A549 (cell line): ENCODE data around the gene RNPS1. TPM values are rescaled to one million over a fixed set of nuclear protein-coding genes. Genes with fewer than 3 reads are reported as not detected.

Experiments used
- ATAC-seq, 2 experiments: fragments of 200-7000 bp in 1 of 2; fragments of >200 bp in 1 of 2; cut with Nextera tagmentation in 1 of 2; cut with Tn5 transposase in 1 of 2; 3 replicates each; pipeline versions ENCODE4 v1.8.0 to v1.9.1; 2018 to 2020; ENCODE audit warnings: mild to moderate bottlenecking in 1 of 2, moderate library complexity in 1 of 2
- CTCF ChIA-PET: fragments of 300-600 bp; sonication (Branson Sonifier 250); formaldehyde crosslinking; extraction: SDS; loops from one replicate; lab custom pipeline; 2021; ENCODE audit warnings: antibody characterized with exemption, inconsistent platforms; lab: Yijun Ruan, JAX
- POLR2A ChIA-PET: fragments of 350-600 bp; formaldehyde crosslinking; extraction: SDS; loops from one replicate; lab custom pipeline; 2021; ENCODE audit warnings: antibody characterized with exemption, inconsistent platforms; lab: Yijun Ruan, JAX
- DNase-seq, 2 experiments: peaks; one replicate each; pipeline versions ENCODE4 v3.0.0 to v3.0.0-alpha.2; 2011 to 2016; ENCODE audit warnings: low read depth in 1 of 2, low spot score in 1 of 2
- FAIRE-seq: peaks from 2 replicates; lab custom pipeline; 2011; peaks lifted over from hg19 to GRCh38; lab: Jason Lieb, UNC
- H3K27ac ChIP-seq, 2 experiments: fragments of >200 bp; sonication (Bioruptor Twin); formaldehyde crosslinking; 3 replicates each; pipeline ENCODE4 v1.5.1; 2016 to 2017
- H3K4me1 ChIP-seq: fragments of >200 bp; sonication (Bioruptor Twin); formaldehyde crosslinking; 3 replicates; pipeline ENCODE4 v1.6.1; 2016
- H3K4me2 ChIP-seq: fragments of >200 bp; sonication (Bioruptor Twin); formaldehyde crosslinking; 3 replicates; pipeline ENCODE4 v1.6.1; 2016
- H3K4me3 ChIP-seq: fragments of >200 bp; sonication (Bioruptor Twin); formaldehyde crosslinking; 3 replicates; pipeline ENCODE4 v1.5.1; 2016
- H3K9me3 ChIP-seq: fragments of >200 bp; sonication (Bioruptor Twin); formaldehyde crosslinking; 3 replicates; pipeline ENCODE4 v1.6.1; 2016
- CBX2 ChIP-seq: fragments of 200-600 bp; sonication (generic); IDR thresholded peaks from 2 replicates; pipeline ENCODE4 v1.6.1; 2016; ENCODE audit warnings: low read depth, mild to moderate bottlenecking, borderline replicate concordance
- CEBPB ChIP-seq, 2 experiments: fragments of >200 bp in 1 of 2; sonication (Bioruptor Twin) in 1 of 2; formaldehyde crosslinking in 1 of 2; IDR thresholded peaks; 2 replicates each; pipeline ENCODE4 v1.6.1; 2012 to 2016
- CHD4 ChIP-seq: fragments of 200-600 bp; sonication (generic); IDR thresholded peaks from 2 replicates; pipeline ENCODE4 v1.6.1; 2016; ENCODE audit warnings: antibody characterized with exemption, mild to moderate bottlenecking, borderline replicate concordance
- EP300 ChIP-seq, 2 experiments: fragments of >200 bp; sonication (Bioruptor Twin); formaldehyde crosslinking; IDR thresholded peaks; 2 replicates in 1 of 2; 3 replicates in 1 of 2; pipeline ENCODE4 v1.6.1; 2016 to 2017
- ESRRA ChIP-seq: fragments of 150-350 bp; IDR thresholded peaks from 2 replicates; pipeline ENCODE4 v1.6.1; 2014; ENCODE audit warnings: mild to moderate bottlenecking, low read length, borderline replicate concordance
- FOSB ChIP-seq: fragments of 250-450 bp; sonication (Bioruptor Pico); IDR thresholded peaks from 2 replicates; pipeline ENCODE4 v1.5.0; 2020; ENCODE audit warnings: mild to moderate bottlenecking, moderate library complexity
- FOSL2 ChIP-seq, 2 experiments: fragments of 450-650 bp in 1 of 2; fragments of >200 bp in 1 of 2; sonication (Bioruptor Twin) in 1 of 2; formaldehyde crosslinking; IDR thresholded peaks; 2 replicates each; pipeline versions ENCODE4 v1.5.0 to v1.6.1; 2016 to 2020; ENCODE audit warnings: mild to moderate bottlenecking in 1 of 2, moderate library complexity in 1 of 2
- FOXS1 ChIP-seq: fragments of 250-450 bp; sonication (Bioruptor Pico); IDR thresholded peaks from 2 replicates; pipeline ENCODE4 v1.5.0; 2020; ENCODE audit warnings: mild to moderate bottlenecking, moderate library complexity
- GATA3 ChIP-seq: IDR thresholded peaks from 2 replicates; pipeline ENCODE4 v1.6.1; 2012; ENCODE audit warnings: borderline replicate concordance
- HDAC2 ChIP-seq: fragments of 200-600 bp; sonication (generic); IDR thresholded peaks from 2 replicates; pipeline ENCODE4 v1.6.1; 2016
- HEYL ChIP-seq: fragments of 250-450 bp; sonication (Bioruptor Pico); IDR thresholded peaks from 2 replicates; pipeline ENCODE4 v1.8.0; 2021; ENCODE audit warnings: mild to moderate bottlenecking, moderate library complexity
- HOXB13 ChIP-seq: fragments of 250-450 bp; sonication (Bioruptor Pico); IDR thresholded peaks from 2 replicates; pipeline ENCODE4 v1.5.0; 2020; ENCODE audit warnings: low read depth, mild to moderate bottlenecking, moderate library complexity
- JUN ChIP-seq, 2 experiments: fragments of >200 bp; sonication (Bioruptor Twin); formaldehyde crosslinking; IDR thresholded peaks; 2 replicates in 1 of 2; 3 replicates in 1 of 2; pipeline ENCODE4 v1.6.1; 2016 to 2017
- MAFK ChIP-seq: fragments of 450-650 bp; IDR thresholded peaks from 2 replicates; pipeline ENCODE4 v1.6.1; 2014; ENCODE audit not compliant: partially characterized antibody
- MAZ ChIP-seq: fragments of 150-350 bp; IDR thresholded peaks from 2 replicates; pipeline ENCODE4 v1.6.1; 2014; ENCODE audit warnings: antibody characterized with exemption, low read depth, low read length, borderline replicate concordance
- NPAS2 ChIP-seq: fragments of 250-450 bp; sonication (Bioruptor Pico); IDR thresholded peaks from 2 replicates; pipeline ENCODE4 v1.8.0; 2022; ENCODE audit warnings: mild to moderate bottlenecking, moderate library complexity, borderline replicate concordance
- NR3C1 ChIP-seq: fragments of >200 bp; sonication (Bioruptor Twin); formaldehyde crosslinking; IDR thresholded peaks from 3 replicates; pipeline ENCODE4 v1.6.1; 2017
- PHF8 ChIP-seq: fragments of 200-600 bp; sonication (generic); IDR thresholded peaks from 2 replicates; pipeline ENCODE4 v1.6.1; 2016; ENCODE audit warnings: low read depth, mild to moderate bottlenecking, antibody characterized with exemption, moderate library complexity, borderline replicate concordance
- RCOR1 ChIP-seq: fragments of 150-350 bp; IDR thresholded peaks from 2 replicates; pipeline ENCODE4 v1.6.1; 2014; ENCODE audit warnings: antibody characterized with exemption, low read length, low read depth
- RNF2 ChIP-seq: fragments of 200-600 bp; sonication (generic); IDR thresholded peaks from 2 replicates; pipeline ENCODE4 v1.6.1; 2016; ENCODE audit warnings: low read depth, mild to moderate bottlenecking, antibody characterized with exemption, moderate library complexity, borderline replicate concordance
- TFCP2L1 ChIP-seq: fragments of 250-450 bp; sonication (Bioruptor Pico); IDR thresholded peaks from 2 replicates; pipeline ENCODE4 v1.5.0; 2021; ENCODE audit warnings: mild to moderate bottlenecking
- TP53 ChIP-seq: fragments of 250-450 bp; sonication (Bioruptor Pico); IDR thresholded peaks from 2 replicates; pipeline ENCODE4 v1.5.0; 2021; ENCODE audit warnings: mild to moderate bottlenecking, moderate library complexity
- ZNF302 ChIP-seq: fragments of 250-450 bp; sonication (Bioruptor Pico); IDR thresholded peaks from 2 replicates; pipeline ENCODE4 v1.9.0; 2021; ENCODE audit warnings: inconsistent platforms, mild to moderate bottlenecking, moderate library complexity
- ZSCAN20 ChIP-seq: fragments of 250-450 bp; sonication (Bioruptor Pico); IDR thresholded peaks from 2 replicates; pipeline ENCODE4 v1.8.0; 2022; ENCODE audit warnings: mild to moderate bottlenecking, moderate library complexity
- WGBS: methylation state at CpG from one replicate; pipeline ENCODE4 v1.1.6; 2017; ENCODE audit errors: missing lambda C conversion rate; 5-methylcytosine and 5-hydroxymethylcytosine counted together
- polyA plus RNA-seq, 4 experiments: library from polyadenylated mRNA; depleted of rRNA in 3 of 4; stranded (reverse); fragments of >200 nt; fragmentation: RNase III in 1 of 4; extraction: RNeasy Plus Mini Kit Qiagen cat#74134 plus additional on column Dnase treatment in 1 of 4; gene quantifications; 2 replicates in 3 of 4; 3 replicates in 1 of 4; pipeline ENCODE4 v1.2.3, GENCODE V29; 2011 to 2017
- TF ChIP-seq, protein P1 (sequence below): fragments of 250-450 bp; sonication (Bioruptor Pico); IDR thresholded peaks from 2 replicates; pipeline ENCODE4 v1.5.0; 2020; ENCODE audit warnings: low read depth, mild to moderate bottlenecking, moderate library complexity
- TF ChIP-seq, protein P2 (sequence below): fragments of 200-600 bp; sonication (generic); IDR thresholded peaks from 2 replicates; pipeline ENCODE4 v1.6.1; 2016; ENCODE audit warnings: antibody characterized with exemption, mild to moderate bottlenecking, moderate library complexity
- TF ChIP-seq, protein P3 (sequence below): fragments of 150-350 bp; IDR thresholded peaks from 2 replicates; pipeline ENCODE4 v1.6.1; 2014; ENCODE audit warnings: low read depth, mild to moderate bottlenecking, low read length

Gene RNPS1
- polyA plus RNA-seq, 2 of the 4 experiments (the other 2 are of a cell fraction), result 183 to 200 TPM

DNA sequence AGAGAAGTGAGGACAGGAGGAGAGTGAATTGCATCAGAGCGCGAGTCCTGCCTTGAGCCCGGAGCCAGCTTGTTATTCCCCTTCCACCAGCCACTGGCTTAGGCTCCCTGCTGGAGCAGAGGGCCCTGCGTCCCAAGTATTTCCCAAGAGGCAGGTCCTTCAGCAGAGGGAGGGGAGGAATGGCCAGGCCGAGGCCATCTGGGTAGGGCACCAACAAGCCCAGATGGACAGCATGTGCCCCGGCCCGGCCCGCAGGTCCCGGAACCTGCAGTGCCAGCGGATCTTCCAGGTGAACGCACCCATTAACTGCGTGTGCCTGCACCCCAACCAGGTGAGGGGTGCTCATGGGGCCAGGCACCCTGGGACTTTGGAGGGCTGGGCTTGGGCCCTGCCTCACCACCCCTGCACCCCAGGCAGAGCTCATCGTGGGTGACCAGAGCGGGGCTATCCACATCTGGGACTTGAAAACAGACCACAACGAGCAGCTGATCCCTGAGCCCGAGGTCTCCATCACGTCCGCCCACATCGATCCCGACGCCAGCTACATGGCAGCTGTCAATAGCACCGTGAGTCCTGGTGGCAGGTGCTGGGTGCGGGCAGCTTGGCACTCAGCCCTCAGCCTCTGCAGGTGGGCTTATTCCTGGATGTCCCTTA, 61.0 kb downstream of the RNPS1 start:
- peaks cover 16% of the 10 kb centered on the region for H3K4me1 ChIP-seq
- DNase-seq (no peak), ATAC-seq (no peak), FAIRE-seq (no peak)
- peak overlapping the region; percentile 83 for H3K4me3 ChIP-seq
- peak overlapping the region; percentile 99 for H3K4me2 ChIP-seq
- CTCF ChIA-PET, result interaction anchor here (1.0 to 4.8 kb wide), 6 partner anchors 8 to 294 kb away, joined by 3 to 28 read pairs (median 3); partner anchors contain the start of genes ECI1 and PGP
- POLR2A ChIA-PET, result interaction anchor here (2.5 to 3.0 kb wide), 2 partner anchors 8 to 52 kb away, joined by 16 to 31 read pairs; partner anchors contain the start of genes PGP and TRAF7
- H3K9me3 ChIP-seq, result no peaks in the 10 kb centered on the region
- TF ChIP-seq PHF8, result no peak
- no peak for TF ChIP-seq JUN (IDR thresholded peaks at IDR 0.05)
- no peak for TF ChIP-seq FOSB (CRISPR knock-in tag)
- no peak for TF ChIP-seq EP300 (IDR thresholded peaks at IDR 0.05)
- TF ChIP-seq, protein P1, sequence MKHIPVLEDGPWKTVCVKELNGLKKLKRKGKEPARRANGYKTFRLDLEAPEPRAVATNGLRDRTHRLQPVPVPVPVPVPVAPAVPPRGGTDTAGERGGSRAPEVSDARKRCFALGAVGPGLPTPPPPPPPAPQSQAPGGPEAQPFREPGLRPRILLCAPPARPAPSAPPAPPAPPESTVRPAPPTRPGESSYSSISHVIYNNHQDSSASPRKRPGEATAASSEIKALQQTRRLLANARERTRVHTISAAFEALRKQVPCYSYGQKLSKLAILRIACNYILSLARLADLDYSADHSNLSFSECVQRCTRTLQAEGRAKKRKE (CRISPR knock-in tag), result no peak
- no peak for TF ChIP-seq ZNF302 (CRISPR knock-in tag)
- no peak for TF ChIP-seq RCOR1
- TF ChIP-seq HOXB13 (CRISPR knock-in tag), result no peak
- no peak for TF ChIP-seq HDAC2
- TF ChIP-seq MAFK, result no peak
- TF ChIP-seq RNF2, result no peak
- H3K27ac ChIP-seq, result peak overlapping the region; percentile 97 to 98; a peak in 5 of 6 replicates
- WGBS, result 94% methylated on average over 23 of the region's 23 CpGs

- CTCF ChIA-PET, result interaction anchor here (1.0 to 4.8 kb wide), 5 partner anchors 8 to 294 kb away, joined by 3 to 28 read pairs (median 3); partner anchors contain the start of genes ECI1 and PGP
- no peaks in the 10 kb centered on the region for H3K9me3 ChIP-seq
- peak overlapping the region; percentile 83 for H3K4me3 ChIP-seq
- H3K4me1 ChIP-seq, result peaks cover 14% of the 10 kb centered on the region; the same call in 2 of the 3 replicates
- no peak for TF ChIP-seq FOSL2 (IDR thresholded peaks at IDR 0.05)
- TF ChIP-seq FOSL2 (CRISPR knock-in tag; IDR thresholded peaks at IDR 0.05), result no peak
- TF ChIP-seq CHD4, result no peak
- TF ChIP-seq, protein P2, sequence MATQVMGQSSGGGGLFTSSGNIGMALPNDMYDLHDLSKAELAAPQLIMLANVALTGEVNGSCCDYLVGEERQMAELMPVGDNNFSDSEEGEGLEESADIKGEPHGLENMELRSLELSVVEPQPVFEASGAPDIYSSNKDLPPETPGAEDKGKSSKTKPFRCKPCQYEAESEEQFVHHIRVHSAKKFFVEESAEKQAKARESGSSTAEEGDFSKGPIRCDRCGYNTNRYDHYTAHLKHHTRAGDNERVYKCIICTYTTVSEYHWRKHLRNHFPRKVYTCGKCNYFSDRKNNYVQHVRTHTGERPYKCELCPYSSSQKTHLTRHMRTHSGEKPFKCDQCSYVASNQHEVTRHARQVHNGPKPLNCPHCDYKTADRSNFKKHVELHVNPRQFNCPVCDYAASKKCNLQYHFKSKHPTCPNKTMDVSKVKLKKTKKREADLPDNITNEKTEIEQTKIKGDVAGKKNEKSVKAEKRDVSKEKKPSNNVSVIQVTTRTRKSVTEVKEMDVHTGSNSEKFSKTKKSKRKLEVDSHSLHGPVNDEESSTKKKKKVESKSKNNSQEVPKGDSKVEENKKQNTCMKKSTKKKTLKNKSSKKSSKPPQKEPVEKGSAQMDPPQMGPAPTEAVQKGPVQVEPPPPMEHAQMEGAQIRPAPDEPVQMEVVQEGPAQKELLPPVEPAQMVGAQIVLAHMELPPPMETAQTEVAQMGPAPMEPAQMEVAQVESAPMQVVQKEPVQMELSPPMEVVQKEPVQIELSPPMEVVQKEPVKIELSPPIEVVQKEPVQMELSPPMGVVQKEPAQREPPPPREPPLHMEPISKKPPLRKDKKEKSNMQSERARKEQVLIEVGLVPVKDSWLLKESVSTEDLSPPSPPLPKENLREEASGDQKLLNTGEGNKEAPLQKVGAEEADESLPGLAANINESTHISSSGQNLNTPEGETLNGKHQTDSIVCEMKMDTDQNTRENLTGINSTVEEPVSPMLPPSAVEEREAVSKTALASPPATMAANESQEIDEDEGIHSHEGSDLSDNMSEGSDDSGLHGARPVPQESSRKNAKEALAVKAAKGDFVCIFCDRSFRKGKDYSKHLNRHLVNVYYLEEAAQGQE, result no peak
- no peak for TF ChIP-seq NR3C1
- no peak for TF ChIP-seq HEYL (CRISPR knock-in tag)
- TF ChIP-seq, protein P3, sequence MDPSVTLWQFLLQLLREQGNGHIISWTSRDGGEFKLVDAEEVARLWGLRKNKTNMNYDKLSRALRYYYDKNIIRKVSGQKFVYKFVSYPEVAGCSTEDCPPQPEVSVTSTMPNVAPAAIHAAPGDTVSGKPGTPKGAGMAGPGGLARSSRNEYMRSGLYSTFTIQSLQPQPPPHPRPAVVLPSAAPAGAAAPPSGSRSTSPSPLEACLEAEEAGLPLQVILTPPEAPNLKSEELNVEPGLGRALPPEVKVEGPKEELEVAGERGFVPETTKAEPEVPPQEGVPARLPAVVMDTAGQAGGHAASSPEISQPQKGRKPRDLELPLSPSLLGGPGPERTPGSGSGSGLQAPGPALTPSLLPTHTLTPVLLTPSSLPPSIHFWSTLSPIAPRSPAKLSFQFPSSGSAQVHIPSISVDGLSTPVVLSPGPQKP, result no peak
- no peak for TF ChIP-seq ESRRA
- TF ChIP-seq ZSCAN20 (CRISPR knock-in tag), result no peak
- no peak for TF ChIP-seq FOXS1
- no peak for TF ChIP-seq MAZ
- TF ChIP-seq HDAC2, result no peak
- no peak for TF ChIP-seq TP53 (CRISPR knock-in tag)
- no peak for TF ChIP-seq NPAS2 (CRISPR knock-in tag)
- no peak for TF ChIP-seq GATA3
- TF ChIP-seq TFCP2L1, result no peak
- TF ChIP-seq CEBPB (IDR thresholded peaks at IDR 0.05), result no peak
- TF ChIP-seq CBX2, result no peak
- no peak for FAIRE-seq
- WGBS, result 89% methylated on average over 13 of the region's 18 CpGs
- ATAC-seq, result no peak
- POLR2A ChIA-PET, result interaction anchor here (0.9 to 3.0 kb wide), 3 partner anchors 9 to 51 kb away, joined by 4 to 31 read pairs (median 16); partner anchors contain the start of genes ECI1, PGP and TRAF7
- DNase-seq, result no peak
- H3K4me2 ChIP-seq, result peak overlapping the region; percentile 99
- peak overlapping the region; percentile 97 to 98 for H3K27ac ChIP-seq
These were observed 61.5 kb downstream of the RNPS1 start for GRCh38 chr16:2206420-2206779.
